NCI-H146 (cell line): ENCODE data around the gene CCDC92B.
A peak's percentile ranks its signal among the peaks of the same experiment; 100 is the strongest.
"Not testable (repeated sequence)": the region's sequence is repeated elsewhere in the genome, so short reads cannot be mapped to it uniquely, and the experiment has no call there.

Experiments
- DNase-seq: peaks from one replicate; lab custom pipeline; 2025; lab: John Stamatoyannopoulos, UW

Gene CCDC92B

GRCh38 chr17:2689411-2690164, 59.9 kb downstream of the CCDC92B start:
- no peak for DNase-seq

DNA sequence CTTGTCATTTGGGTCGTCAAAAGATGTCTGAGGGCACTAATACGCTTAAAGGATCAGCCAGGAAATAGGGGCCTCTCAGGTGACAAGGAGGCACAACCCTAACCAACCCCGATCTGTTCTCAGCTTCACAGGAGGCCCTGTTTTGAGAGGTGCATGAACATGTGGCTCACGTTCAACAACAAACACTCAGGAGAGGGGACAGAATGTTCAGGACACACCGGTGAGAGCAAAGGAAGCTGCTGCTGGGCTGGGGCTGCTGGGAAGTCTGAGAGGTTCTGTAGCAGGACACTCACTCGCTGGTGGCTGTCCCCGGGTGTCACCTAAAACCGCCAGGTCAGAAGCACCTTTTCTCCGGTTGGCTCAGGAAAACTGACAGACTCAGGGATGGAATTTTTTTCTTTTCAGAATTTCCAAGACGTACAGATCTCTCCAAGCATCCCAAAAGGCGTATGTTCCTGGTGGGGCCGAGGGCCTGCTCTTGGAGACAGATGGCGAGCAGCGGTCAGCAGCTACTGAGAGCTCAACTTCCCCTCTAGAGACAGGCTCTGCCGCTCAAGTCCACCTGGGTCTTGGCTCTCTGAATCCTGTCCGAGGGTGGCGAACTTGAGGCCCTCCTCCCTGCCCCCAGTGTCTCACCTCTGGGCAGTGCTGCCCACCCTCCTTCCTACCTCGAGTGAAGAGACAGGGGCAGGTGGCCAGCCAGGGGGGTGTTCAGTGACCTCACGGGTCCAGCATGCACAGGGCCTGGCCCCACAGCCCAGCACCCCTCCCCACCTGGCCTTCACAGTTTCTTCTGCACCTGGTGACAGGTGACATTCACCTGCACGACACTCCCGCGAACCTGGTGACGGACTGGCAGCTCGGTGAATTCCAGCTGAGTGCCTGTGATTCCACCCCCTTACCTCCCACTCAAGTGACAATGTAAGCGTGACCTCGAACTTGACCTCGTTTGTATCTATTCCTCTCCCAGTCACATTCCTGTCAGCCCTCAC, 60.8 kb downstream of the CCDC92B start:
- DNase-seq, result peak; percentile 59

- DNase-seq, result no peak
Observed at GRCh38 chr17:2687074-2687418, 62.4 kb downstream of the CCDC92B start.

DNA sequence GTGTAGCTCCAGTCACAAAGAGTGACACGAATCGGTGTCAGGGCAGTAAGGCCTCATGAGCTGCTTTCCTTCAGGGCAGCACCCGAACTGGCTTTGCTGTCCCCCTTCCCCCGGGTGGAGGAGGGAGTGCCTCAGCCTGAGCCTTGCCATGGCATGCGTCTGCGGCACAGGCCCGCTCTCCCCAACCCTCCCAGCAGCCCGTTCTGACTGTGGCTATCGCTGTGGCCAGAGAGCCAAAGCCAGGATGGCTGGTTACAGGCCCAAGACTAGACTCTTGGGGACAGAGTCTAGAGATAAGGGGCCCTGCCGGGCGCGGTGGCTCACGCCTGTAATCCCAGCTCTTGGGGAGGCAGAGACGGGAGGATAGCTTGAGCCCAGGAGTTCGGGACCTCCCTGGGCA, 63.8 kb downstream of the CCDC92B start:
- DNase-seq, result no peak

GRCh38 chr17:2684549-2684948, 64.9 kb downstream of the CCDC92B start:
- DNase-seq, result no peak

GRCh38 chr17:2683912-2684311, 65.5 kb downstream of the CCDC92B start:
- DNase-seq, result no peak

GRCh38 chr17:2682176-2682938, 67.1 kb downstream of the CCDC92B start:
- no peak for DNase-seq

DNA sequence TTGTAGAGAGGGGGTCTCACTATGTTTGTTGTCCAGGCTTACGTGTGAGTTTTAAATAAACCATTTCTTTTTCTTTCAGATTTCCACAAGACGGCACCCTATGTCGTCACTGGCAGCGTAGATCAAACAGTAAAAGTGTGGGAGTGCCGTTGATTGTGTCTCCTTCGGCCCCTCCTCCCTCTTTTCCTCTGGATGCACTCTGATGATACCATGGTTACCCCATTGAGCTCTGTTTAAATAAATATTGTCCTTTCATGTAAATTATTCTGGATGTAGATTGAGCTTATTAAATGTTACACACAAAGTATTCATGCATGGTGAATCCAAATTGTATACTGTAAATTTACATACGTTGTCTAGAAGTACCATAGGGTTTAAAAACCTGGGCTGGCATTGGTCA, 67.8 kb downstream of the CCDC92B start:
- DNase-seq, result no peak

DNA sequence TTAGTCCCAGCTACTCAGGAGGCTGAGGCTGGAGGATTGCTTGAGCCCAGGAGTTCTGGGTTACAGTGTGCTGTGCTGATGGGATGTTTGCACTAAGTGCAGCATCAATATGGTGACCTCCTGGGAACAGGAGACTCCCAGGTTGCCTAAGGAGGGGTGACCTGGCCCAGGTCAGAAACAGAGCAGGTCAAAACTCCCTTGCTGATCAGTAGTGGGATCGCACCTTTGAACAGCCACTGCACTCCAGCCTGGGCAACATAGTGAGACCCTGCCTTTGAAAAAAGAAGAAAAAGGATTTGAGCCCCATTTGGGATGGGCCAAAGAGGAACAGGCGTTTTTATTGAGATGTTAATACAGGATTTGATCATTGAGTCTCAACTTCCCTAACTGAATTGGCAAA, 68.5 kb downstream of the CCDC92B start:
- DNase-seq, result no peak

- not testable (repeated sequence) for DNase-seq
Observed at GRCh38 chr17:2679247-2679646, 70.2 kb downstream of the CCDC92B start.
